Endothelial cell of umbilical vein (primary cell): Measurements from ENCODE around the gene DLEU7. TPM values are rescaled to one million over a fixed set of nuclear protein-coding genes. Genes with fewer than 3 reads are reported as not detected.

ENCODE experiments used
- BruUV-seq: library from RNA; stranded (reverse); fragments of 400-500 nt; replicated peaks from 2 replicates; lab custom pipeline; 2021; lab: Mats Ljungman, UMichigan
- CTCF ChIA-PET: fragments of 300-600, 350-600 bp; sonication (Branson Sonifier 250); formaldehyde crosslinking; loops from one replicate; lab custom pipeline; 2021; ENCODE audit warnings: antibody characterized with exemption, inconsistent platforms; lab: Charles Lee
- POLR2A ChIA-PET: fragments of 300-600, 350-600 bp; sonication (Branson Sonifier 250); formaldehyde crosslinking; loops from one replicate; lab custom pipeline; 2021; ENCODE audit warnings: antibody characterized with exemption, inconsistent platforms; lab: Charles Lee
- DNase-seq: peaks from one replicate; pipeline ENCODE4 v3.0.0-alpha.2; 2011; ENCODE audit warnings: low read depth, low spot score
- FAIRE-seq: peaks from 2 replicates; lab custom pipeline; 2011; peaks lifted over from hg19 to GRCh38; lab: Jason Lieb, UNC
- H2AFZ ChIP-seq: 2 replicates; pipeline ENCODE4 v1.6.0; 2012; ENCODE audit warnings: low read depth, low read length, control low read depth, inconsistent platforms
- H3K27ac ChIP-seq: 2 replicates; pipeline ENCODE4 v1.5.1; 2011; ENCODE audit warnings: low read depth, mild to moderate bottlenecking, control low read depth, low read length, moderate library complexity; ENCODE audit not compliant: insufficient read depth
- H3K27me3 ChIP-seq, 2 experiments: 2 replicates each; pipeline versions ENCODE4 v1.6.0 to v1.6.1; 2011; ENCODE audit warnings: low read length in 2 of 2, mixed read lengths in 1 of 2; ENCODE audit not compliant: control insufficient read depth in 2 of 2, insufficient read depth in 2 of 2
- H3K36me3 ChIP-seq, 2 experiments: 2 replicates in 1 of 2; 3 replicates in 1 of 2; pipeline ENCODE4 v1.5.1; 2011; ENCODE audit warnings: low read length in 2 of 2, mild to moderate bottlenecking in 1 of 2, moderate library complexity in 1 of 2; ENCODE audit not compliant: control insufficient read depth in 2 of 2, insufficient read depth in 2 of 2; ENCODE audit errors: extremely low read depth in 1 of 2
- H3K4me1 ChIP-seq: 3 replicates; pipeline ENCODE4 v1.5.1; 2011; ENCODE audit warnings: mild to moderate bottlenecking, low read length; ENCODE audit not compliant: control insufficient read depth, insufficient read depth; ENCODE audit errors: extremely low read depth
- H3K4me2 ChIP-seq: 2 replicates; pipeline ENCODE4 v1.6.1; 2011; ENCODE audit warnings: low read length, control low read depth, mixed read lengths; ENCODE audit not compliant: insufficient read depth
- H3K4me3 ChIP-seq, 3 experiments: fragments of 200-600 bp in 1 of 3; sonication (generic), shearing (Covaris generic) in 1 of 3; replicated peaks in 1 of 3; 2 replicates each; pipeline ENCODE4 v1.5.1; 2011 to 2016; ENCODE audit warnings: control low read depth in 3 of 3, low read length in 3 of 3, mild to moderate bottlenecking in 2 of 3, inconsistent platforms in 1 of 3, low read depth in 1 of 3, moderate library complexity in 1 of 3; ENCODE audit not compliant: insufficient read depth in 1 of 3
- H3K79me2 ChIP-seq: 2 replicates; pipeline ENCODE4 v1.6.0; 2012; ENCODE audit warnings: low read length, inconsistent platforms; ENCODE audit not compliant: control insufficient read depth, insufficient read depth
- H3K9ac ChIP-seq: replicated peaks from 2 replicates; pipeline ENCODE3; 2011; ENCODE audit warnings: low read length, control low read depth; ENCODE audit not compliant: insufficient read depth; ENCODE audit errors: extremely low read depth
- H3K9me1 ChIP-seq: replicated peaks from 3 replicates; pipeline ENCODE4 v1.6.0; 2011; ENCODE audit warnings: mild to moderate bottlenecking, low read length; ENCODE audit not compliant: control insufficient read depth, insufficient read depth; ENCODE audit errors: extremely low read depth
- H3K9me3 ChIP-seq: replicated peaks from 2 replicates; pipeline ENCODE4 v1.5.1; 2012; ENCODE audit warnings: low read length, inconsistent platforms; ENCODE audit not compliant: control insufficient read depth, insufficient read depth
- H4K20me1 ChIP-seq: replicated peaks from 2 replicates; pipeline ENCODE3; 2011; ENCODE audit warnings: mild to moderate bottlenecking, low read length; ENCODE audit not compliant: control insufficient read depth, insufficient read depth; ENCODE audit errors: extremely low read depth
- EZH2 ChIP-seq: IDR thresholded peaks from 2 replicates; pipeline ENCODE4 v1.6.1; 2012; ENCODE audit warnings: borderline replicate concordance, low read depth, mild to moderate bottlenecking, moderate library complexity, low read length, inconsistent platforms; ENCODE audit not compliant: severe bottlenecking
- FOS ChIP-seq: IDR thresholded peaks from 2 replicates; pipeline ENCODE4 v1.6.1; 2011; ENCODE audit warnings: mild to moderate bottlenecking, low read length, moderate library complexity, borderline replicate concordance; ENCODE audit not compliant: insufficient read depth
- GATA2 ChIP-seq: IDR thresholded peaks from 2 replicates; pipeline ENCODE4 v1.7.0; 2011; ENCODE audit warnings: low read depth, mild to moderate bottlenecking, moderate library complexity, mixed read lengths, low read length; ENCODE audit not compliant: insufficient read length, insufficient read depth
- JUN ChIP-seq: IDR thresholded peaks from 2 replicates; pipeline ENCODE4 v1.6.1; 2011; ENCODE audit warnings: borderline replicate concordance, low read depth; ENCODE audit not compliant: insufficient read length, insufficient read depth
- MYC ChIP-seq: IDR thresholded peaks from one replicate; pipeline ENCODE4 v1.6.1; 2011; ENCODE audit warnings: mild to moderate bottlenecking, low read depth, low read length
- POLR2A ChIP-seq: IDR thresholded peaks from 2 replicates; pipeline ENCODE4 v1.6.1; 2012; ENCODE audit warnings: low read depth, mild to moderate bottlenecking, control low read depth, low read length
- POLR2AphosphoS5 ChIP-seq: IDR thresholded peaks from 2 replicates; pipeline ENCODE4 v1.6.1; 2012; ENCODE audit warnings: low read depth, mild to moderate bottlenecking, control low read depth, low read length, moderate library complexity; ENCODE audit not compliant: insufficient read depth
- dilution Hi-C: fragments of 300-500 bp; cut with MboI; formaldehyde crosslinking; loops from one replicate; pipeline ENCODE4 v1.15.0; 2019; ENCODE audit warnings: low sequenced_read_pairs; ENCODE audit not compliant: extremely low pct_ligation_motif_present
- intact Hi-C: fragments of 100-400 bp; cut with micrococcal nuclease; formaldehyde crosslinking; loops from one replicate; pipeline ENCODE4 v1.10.0; 2022
- polyA plus RNA-seq, 4 experiments: library from polyadenylated mRNA; depleted of rRNA in 3 of 4; stranded (reverse) in 3 of 4; unstranded in 1 of 4; fragments of >200 nt; gene quantifications; 2 replicates each; pipeline versions ENCODE4 v1.2.1 to v1.2.3, GENCODE V29; 2011 to 2012; ENCODE audit warnings: missing spikeins in 1 of 4
- total RNA-seq: library from RNA; stranded (reverse); gene quantifications from 2 replicates; pipeline ENCODE4 v1.2.3, GENCODE V29; 2021
- TF ChIP-seq, protein P1 (sequence below), 2 donors: IDR thresholded peaks; 1 replicate in 1 of 2; 2 replicates in 1 of 2; pipeline ENCODE4 v1.5.1; 2011; ENCODE audit warnings: low read length in 2 of 2, mild to moderate bottlenecking in 2 of 2, moderate library complexity in 2 of 2, control low read depth in 1 of 2, inconsistent platforms in 1 of 2, low read depth in 1 of 2; ENCODE audit not compliant: insufficient read depth in 1 of 2; ENCODE audit errors: extremely low read depth in 1 of 2
- TF ChIP-seq, protein P2 (sequence below): IDR thresholded peaks from 2 replicates; pipeline ENCODE4 v1.6.1; 2011; ENCODE audit not compliant: insufficient read depth, insufficient read length

Gene DLEU7
- total and polyA plus RNA-seq, 2 donors (not counting 3 experiments of a cell fraction or from before 2014, with no cell fraction given) = not detected

DNA sequence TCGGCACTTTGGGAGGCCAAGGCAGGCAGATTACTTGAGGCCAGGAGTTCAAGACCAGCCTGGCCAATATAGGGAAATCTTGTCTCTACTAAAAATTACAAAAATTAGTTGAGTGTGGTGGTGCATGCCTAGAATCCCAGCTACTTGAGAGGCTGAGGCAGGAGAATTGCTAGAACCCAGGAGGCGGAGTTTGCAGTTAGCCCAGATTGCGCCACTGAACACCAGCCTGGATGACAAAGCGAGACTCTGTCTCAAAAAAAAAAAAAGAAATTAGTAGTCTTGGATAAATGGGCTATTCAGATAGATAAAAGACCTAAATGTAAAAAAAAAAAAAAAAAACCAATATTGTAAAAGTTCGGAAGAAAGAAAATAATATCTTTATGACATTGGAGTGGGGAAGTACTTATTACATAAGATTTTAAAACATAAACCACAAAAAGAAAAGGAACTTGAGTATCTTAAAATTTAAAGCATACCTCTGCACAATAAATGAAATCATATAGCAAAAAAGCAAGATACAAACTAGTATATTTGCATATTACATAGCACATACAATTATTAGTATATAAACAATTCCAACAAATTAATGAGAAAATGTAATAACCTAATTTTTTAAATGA is 39.4 kb upstream of the DLEU7 start:
- H3K9me3 ChIP-seq = no peaks in the 10 kb centered on the region

DNA sequence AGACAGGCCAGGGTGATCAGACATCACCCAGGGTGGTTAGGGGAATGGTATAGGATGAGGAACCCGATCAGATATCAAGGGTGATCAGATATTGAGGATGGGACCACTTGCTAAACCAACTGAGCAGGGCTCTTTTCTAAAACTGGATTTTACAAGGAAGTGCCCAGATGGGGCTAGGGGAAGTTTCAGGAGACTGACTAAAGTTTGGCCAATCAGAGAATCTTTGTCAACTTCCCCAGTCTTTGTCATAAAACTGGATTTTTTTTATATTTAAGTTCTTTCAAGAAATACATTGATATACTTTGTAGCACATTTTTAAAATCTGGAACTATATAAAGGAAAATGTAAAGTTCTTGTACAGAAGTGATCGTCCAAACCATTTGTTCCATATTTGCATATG is 30.5 kb upstream of the DLEU7 start:
- DNase-seq (no peak), FAIRE-seq (no peak)
- no peak overlapping the region for H3K9ac ChIP-seq
- BruUV-seq = no TSS peak
- H3K9me1 ChIP-seq = no peaks in the 10 kb centered on the region
- intact Hi-C loops = no loop called here
- no peaks in the 10 kb centered on the region for H3K9me3 ChIP-seq
- ChIA-PET POLR2A (no interaction called here), CTCF (no interaction called here)
- no peak overlapping the region for H2AFZ ChIP-seq
- no peaks in the 10 kb centered on the region for H3K36me3 ChIP-seq
- no peaks in the 10 kb centered on the region for H3K4me1 ChIP-seq
- TF ChIP-seq FOS = no peak
- TF ChIP-seq JUN = no peak
- no peak for TF ChIP-seq POLR2A
- no peak for TF ChIP-seq EZH2
- TF ChIP-seq GATA2 = no peak
- no peak for TF ChIP-seq POLR2AphosphoS5
- TF ChIP-seq MYC = no peak
- TF ChIP-seq, protein P1, sequence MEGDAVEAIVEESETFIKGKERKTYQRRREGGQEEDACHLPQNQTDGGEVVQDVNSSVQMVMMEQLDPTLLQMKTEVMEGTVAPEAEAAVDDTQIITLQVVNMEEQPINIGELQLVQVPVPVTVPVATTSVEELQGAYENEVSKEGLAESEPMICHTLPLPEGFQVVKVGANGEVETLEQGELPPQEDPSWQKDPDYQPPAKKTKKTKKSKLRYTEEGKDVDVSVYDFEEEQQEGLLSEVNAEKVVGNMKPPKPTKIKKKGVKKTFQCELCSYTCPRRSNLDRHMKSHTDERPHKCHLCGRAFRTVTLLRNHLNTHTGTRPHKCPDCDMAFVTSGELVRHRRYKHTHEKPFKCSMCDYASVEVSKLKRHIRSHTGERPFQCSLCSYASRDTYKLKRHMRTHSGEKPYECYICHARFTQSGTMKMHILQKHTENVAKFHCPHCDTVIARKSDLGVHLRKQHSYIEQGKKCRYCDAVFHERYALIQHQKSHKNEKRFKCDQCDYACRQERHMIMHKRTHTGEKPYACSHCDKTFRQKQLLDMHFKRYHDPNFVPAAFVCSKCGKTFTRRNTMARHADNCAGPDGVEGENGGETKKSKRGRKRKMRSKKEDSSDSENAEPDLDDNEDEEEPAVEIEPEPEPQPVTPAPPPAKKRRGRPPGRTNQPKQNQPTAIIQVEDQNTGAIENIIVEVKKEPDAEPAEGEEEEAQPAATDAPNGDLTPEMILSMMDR (IDR thresholded peaks at IDR 0.05; ENCODE audit: extremely low read depth in 1 of 2, insufficient read depth in 1 of 2, low read depth in 1 of 2, low read length in 2 of 2) = no peak
- TF ChIP-seq, protein P2, sequence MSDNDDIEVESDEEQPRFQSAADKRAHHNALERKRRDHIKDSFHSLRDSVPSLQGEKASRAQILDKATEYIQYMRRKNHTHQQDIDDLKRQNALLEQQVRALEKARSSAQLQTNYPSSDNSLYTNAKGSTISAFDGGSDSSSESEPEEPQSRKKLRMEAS = no peak
- H3K4me3 ChIP-seq = no peak overlapping the region
- no peak overlapping the region for H3K4me2 ChIP-seq
- dilution Hi-C loops = no loop called here
- H3K27ac ChIP-seq = no peak overlapping the region
- no peaks in the 10 kb centered on the region for H4K20me1 ChIP-seq
- no peaks in the 10 kb centered on the region for H3K79me2 ChIP-seq
- H3K27me3 ChIP-seq = peaks cover 2 to 4% of the 10 kb centered on the region in 2 experiments

More for the DNA sequence above, 39.4 kb upstream of the DLEU7 start:
- no peak for FAIRE-seq
- Histone ChIP-seq H3K4me3 (no peak overlapping the region), H2AFZ (no peak overlapping the region), H3K9me1 (no peaks in the 10 kb centered on the region), H3K4me1 (no peaks in the 10 kb centered on the region), H3K27me3 (peaks cover 2% of the 10 kb centered on the region in 2 experiments), H3K36me3 (no peaks in the 10 kb centered on the region), H3K4me2 (no peak overlapping the region), H3K79me2 (no peaks in the 10 kb centered on the region), H4K20me1 (no peaks in the 10 kb centered on the region), H3K9ac (no peak overlapping the region), H3K27ac (no peak overlapping the region)
- intact Hi-C loops (no loop called here), dilution Hi-C loops (no loop called here)
- DNase-seq = no peak
- CTCF ChIA-PET = no interaction called here
- POLR2A ChIA-PET = no interaction called here
- no peak for TF ChIP-seq EZH2
- no peak for TF ChIP-seq FOS
- no peak for TF ChIP-seq POLR2A
- TF ChIP-seq MYC = no peak
- no peak for TF ChIP-seq GATA2
- TF ChIP-seq JUN = no peak
- BruUV-seq = no TSS peak
